RWPE1 (cell line): ENCODE measurements around the gene ZNF839.

Source experiments
- CTCF ChIA-PET: fragments of 350-600 bp; sonication (Branson Sonifier 250); formaldehyde crosslinking; extraction: SDS; loops from one replicate; lab custom pipeline; 2021; lab: Yijun Ruan, JAX
- POLR2A ChIA-PET: fragments of 400-600 bp; formaldehyde crosslinking; extraction: SDS; loops from one replicate; lab custom pipeline; 2020; ENCODE audit warnings: antibody characterized with exemption; ENCODE audit not compliant: low non-redundant PET; lab: Yijun Ruan, JAX
- DNase-seq: peaks from one replicate; pipeline ENCODE4 v3.0.0; 2012; ENCODE audit warnings: low spot score
- H3K27ac ChIP-seq: fragments of 450-650 bp; 2 replicates; pipeline ENCODE4 v1.5.1; 2017
- TF ChIP-seq, protein P1 (sequence below): fragments of 450-650 bp; conservative IDR thresholded peaks from 2 replicates; pipeline ENCODE4 v1.5.1; 2017; ENCODE audit warnings: low read depth, mild to moderate bottlenecking

Gene ZNF839

DNA sequence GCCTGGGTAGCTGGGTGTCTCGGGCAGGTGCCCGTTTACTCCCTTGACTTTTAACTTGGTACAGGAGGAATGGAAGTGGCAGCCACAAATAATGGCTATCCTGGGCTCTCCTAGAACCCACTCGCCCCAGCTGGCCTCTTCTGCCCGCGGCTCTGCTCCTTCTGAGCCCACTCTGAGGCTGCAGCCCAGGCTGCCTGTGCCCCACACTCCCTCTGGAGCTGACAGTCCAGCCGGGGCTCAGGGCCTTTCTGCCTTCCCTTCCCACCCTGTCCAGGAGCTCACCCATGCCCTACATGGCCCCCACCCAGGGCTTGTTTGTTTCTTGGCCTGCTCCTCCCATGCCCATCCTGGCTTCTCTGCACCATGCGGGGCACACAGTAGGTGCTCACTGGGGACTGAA, 15.6 kb downstream of the ZNF839 start:
- TF ChIP-seq, protein P1, sequence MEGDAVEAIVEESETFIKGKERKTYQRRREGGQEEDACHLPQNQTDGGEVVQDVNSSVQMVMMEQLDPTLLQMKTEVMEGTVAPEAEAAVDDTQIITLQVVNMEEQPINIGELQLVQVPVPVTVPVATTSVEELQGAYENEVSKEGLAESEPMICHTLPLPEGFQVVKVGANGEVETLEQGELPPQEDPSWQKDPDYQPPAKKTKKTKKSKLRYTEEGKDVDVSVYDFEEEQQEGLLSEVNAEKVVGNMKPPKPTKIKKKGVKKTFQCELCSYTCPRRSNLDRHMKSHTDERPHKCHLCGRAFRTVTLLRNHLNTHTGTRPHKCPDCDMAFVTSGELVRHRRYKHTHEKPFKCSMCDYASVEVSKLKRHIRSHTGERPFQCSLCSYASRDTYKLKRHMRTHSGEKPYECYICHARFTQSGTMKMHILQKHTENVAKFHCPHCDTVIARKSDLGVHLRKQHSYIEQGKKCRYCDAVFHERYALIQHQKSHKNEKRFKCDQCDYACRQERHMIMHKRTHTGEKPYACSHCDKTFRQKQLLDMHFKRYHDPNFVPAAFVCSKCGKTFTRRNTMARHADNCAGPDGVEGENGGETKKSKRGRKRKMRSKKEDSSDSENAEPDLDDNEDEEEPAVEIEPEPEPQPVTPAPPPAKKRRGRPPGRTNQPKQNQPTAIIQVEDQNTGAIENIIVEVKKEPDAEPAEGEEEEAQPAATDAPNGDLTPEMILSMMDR = no peak
- CTCF ChIA-PET = no interaction called here
- POLR2A ChIA-PET = no interaction called here
- no peak for DNase-seq
- H3K27ac ChIP-seq = no peak overlapping the region; the same call in 1 of the 2 replicates

DNA sequence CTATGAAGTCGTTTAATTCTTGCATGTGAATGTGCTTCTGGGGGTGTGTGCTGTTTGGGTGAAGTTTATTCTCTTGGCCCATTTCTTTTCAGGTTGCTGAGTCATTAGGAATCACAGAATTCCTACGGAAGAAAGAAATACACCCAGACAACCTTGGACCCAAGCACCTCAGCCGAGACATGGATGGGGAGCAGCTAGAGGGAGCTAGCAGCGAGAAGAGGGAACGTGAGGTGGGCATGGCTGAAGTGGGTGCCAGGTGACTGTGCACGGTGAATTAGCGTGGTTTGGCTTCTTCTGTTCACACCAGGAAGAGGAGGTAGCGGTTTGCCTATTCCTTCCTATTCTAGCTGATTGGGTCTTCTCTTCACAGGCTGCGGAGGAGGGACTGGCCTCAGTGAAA, 19.2 kb downstream of the ZNF839 start:
- CTCF ChIA-PET = no interaction called here

DNA sequence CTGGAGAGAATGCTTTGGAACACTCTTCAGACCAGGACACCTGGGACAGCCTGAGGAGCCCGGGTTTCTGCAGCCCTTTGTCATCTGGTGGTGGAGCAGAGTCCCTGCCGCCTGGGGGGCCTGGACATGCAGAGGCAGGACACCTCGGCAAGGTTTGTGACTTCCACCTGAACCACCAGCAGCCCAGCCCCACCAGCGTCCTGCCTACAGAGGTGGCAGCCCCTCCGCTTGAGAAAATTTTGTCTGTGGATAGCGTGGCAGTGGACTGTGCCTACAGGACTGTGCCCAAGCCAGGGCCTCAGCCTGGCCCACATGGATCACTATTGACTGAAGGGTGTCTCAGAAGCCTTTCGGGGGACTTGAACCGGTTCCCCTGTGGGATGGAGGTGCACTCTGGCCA, 22.0 kb downstream of the ZNF839 start:
- POLR2A ChIA-PET = no interaction called here
- H3K27ac ChIP-seq = peak overlapping the region; percentile 43
- CTCF ChIA-PET = no interaction called here
- TF ChIP-seq, protein P1 = no peak
- DNase-seq = no peak

More for the DNA sequence above, 19.2 kb downstream of the ZNF839 start:
- 0 out of 2 replicates have a peak overlapping the region, but pooled peaks have one; percentile 1 for H3K27ac ChIP-seq
- TF ChIP-seq, protein P1 = no peak
- POLR2A ChIA-PET = no interaction called here
- no peak for DNase-seq

DNA sequence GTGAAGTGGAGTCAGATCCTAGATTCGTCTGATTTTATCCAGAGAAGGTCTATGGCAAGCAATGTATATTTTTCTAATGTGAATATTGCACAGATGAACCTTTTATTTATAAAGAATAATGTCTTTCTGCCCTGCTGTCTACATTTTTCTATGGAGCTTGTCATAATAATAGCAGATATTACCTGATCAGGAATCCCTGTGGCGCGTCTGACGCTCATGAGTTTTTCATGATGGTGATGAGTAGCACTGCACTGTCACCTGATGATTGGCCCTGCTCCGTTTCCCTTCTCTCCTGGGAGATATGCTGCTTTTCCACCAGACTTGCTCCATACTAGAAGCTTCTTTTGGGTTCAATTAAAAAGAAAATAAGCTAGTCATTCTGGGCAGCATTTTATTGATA, 22.7 kb downstream of the ZNF839 start:
- no peak overlapping the region for H3K27ac ChIP-seq
- no peak for DNase-seq
- ChIA-PET CTCF (no interaction called here), POLR2A (no interaction called here)
- TF ChIP-seq, protein P1 = no peak

DNA sequence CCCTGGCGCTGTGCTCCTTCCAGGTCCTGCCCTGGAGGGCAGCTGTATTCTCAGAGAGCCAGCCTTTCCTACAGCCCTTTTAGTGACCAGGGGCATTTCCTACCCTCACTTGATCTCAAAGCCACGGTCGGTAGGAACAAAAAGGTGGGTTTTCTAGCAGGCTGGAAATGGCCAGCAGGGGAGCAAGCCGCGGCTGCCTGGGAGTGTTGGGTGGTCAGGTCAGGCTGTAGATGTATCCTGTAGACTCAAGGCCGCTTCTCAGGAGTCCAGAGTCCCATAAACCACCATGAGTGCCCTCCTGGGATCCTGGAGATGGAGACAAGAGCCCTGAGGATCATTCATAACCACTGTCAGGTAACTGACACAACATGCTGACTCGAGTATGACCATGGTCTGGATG, 24.5 kb downstream of the ZNF839 start:
- POLR2A ChIA-PET = no interaction called here
- DNase-seq = no peak
- 0 out of 2 replicates have a peak overlapping the region, but pooled peaks have one; percentile 4 for H3K27ac ChIP-seq
- TF ChIP-seq, protein P1 = no peak
- CTCF ChIA-PET = interaction anchor here (0.6 to 0.7 kb wide), 2 partner anchors 190 to 580 kb away, joined by 3 read pairs; no protein-coding TSS in a partner anchor

DNA sequence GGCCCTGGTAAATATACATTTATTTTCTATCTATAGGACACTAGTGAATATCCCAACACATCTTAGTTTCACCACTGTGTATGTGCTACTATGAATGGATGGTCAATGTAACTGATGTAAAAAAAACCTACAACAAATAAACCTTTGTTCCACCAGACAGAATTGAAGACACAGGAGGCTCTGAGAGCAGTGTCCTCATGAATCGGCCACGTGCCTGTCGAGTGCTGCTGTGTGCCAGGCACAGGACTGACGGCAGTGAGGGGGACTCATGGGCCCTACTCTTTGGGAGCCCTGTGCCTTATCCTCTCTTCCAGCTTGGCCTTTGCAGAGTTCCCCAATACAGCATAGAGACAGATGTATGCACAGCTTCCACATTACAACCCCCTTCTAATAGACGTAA, 24.9 kb downstream of the ZNF839 start:
- TF ChIP-seq, protein P1 = no peak
- no peak for DNase-seq
- ChIA-PET CTCF (interaction anchor here (0.6 kb wide), 1 partner anchor 580 kb away, joined by 3 read pairs; no protein-coding TSS in a partner anchor), POLR2A (no interaction called here)
- no peak overlapping the region for H3K27ac ChIP-seq
